Measurements from ENCODE around the gene ZNF492. TPM values are rescaled to one million over a fixed set of nuclear protein-coding genes. Genes with fewer than 3 reads are reported as not detected.

The ZNF492 gene
- total and polyA plus RNA-seq, 2 of the 8 experiments (the other 6 are each of a cell fraction or from before 2014, with no cell fraction given), result not detected

- H3K9ac ChIP-seq (replicated peaks in 1 of 4; ENCODE audit: extremely low read depth in 1 of 4, low read depth in 3 of 4, low read length in 3 of 4), result no peak overlapping the region
- no peaks in the 10 kb centered on the region for H3K23me2 ChIP-seq (ENCODE audit: low read depth, low read length)
- H3K4me3 ChIP-seq (ENCODE audit: extremely low read depth in 1 of 4, insufficient read depth in 2 of 4, low read depth in 3 of 4, low read length in 4 of 4), result no peak overlapping the region
- no peak overlapping the region for H3K56ac ChIP-seq (replicated peaks; ENCODE audit: insufficient read length, low read depth, low read length)
- H4K20me1 ChIP-seq (replicated peaks in 1 of 2; ENCODE audit: control insufficient read depth in 1 of 2, insufficient read depth in 2 of 2, low read length in 2 of 2), result no peaks in the 10 kb centered on the region
- no peak overlapping the region for H3K27ac ChIP-seq (ENCODE audit: low read depth, low read length)
- no peaks in the 10 kb centered on the region for H3K27me3 ChIP-seq (replicated peaks in 1 of 4; ENCODE audit: control insufficient read depth in 3 of 4, extremely low read depth in 1 of 4, insufficient read depth in 3 of 4, low read length in 3 of 4)
- H2BK5ac ChIP-seq (ENCODE audit: low read depth, low read length), result no peak overlapping the region
- H4K91ac ChIP-seq (replicated peaks; ENCODE audit: insufficient read length, low read length), result no peak overlapping the region
- no peaks in the 10 kb centered on the region for H3K36me3 ChIP-seq (ENCODE audit: control insufficient read depth in 2 of 4, insufficient read depth in 4 of 4, low read length in 3 of 4)
- H3K79me2 ChIP-seq (ENCODE audit: control insufficient read depth in 1 of 2, insufficient read depth in 2 of 2, low read length in 2 of 2), result no peaks in the 10 kb centered on the region
- H3K9me3 ChIP-seq (ENCODE audit: insufficient read depth in 2 of 2, low read depth in 1 of 2, low read length in 1 of 2), result peaks cover 60 to 85% of the 10 kb centered on the region in 2 experiments
- H3K14ac ChIP-seq (ENCODE audit: insufficient read length), result no peak overlapping the region
- no peak overlapping the region for H3K23ac ChIP-seq (ENCODE audit: insufficient read length)
- no peak overlapping the region for H2AFZ ChIP-seq (ENCODE audit: low read length)
- H2BK20ac ChIP-seq (ENCODE audit: low read length), result no peak overlapping the region
- H2BK12ac ChIP-seq (ENCODE audit: low read depth, low read length), result no peak overlapping the region
- DNase-seq (ENCODE audit: low read depth in 1 of 2, low spot score in 2 of 2) (no peak), FAIRE-seq (no peak)
- no peak overlapping the region for H2BK120ac ChIP-seq (replicated peaks; ENCODE audit: low read depth, low read length)
- POLR2A ChIA-PET (ENCODE audit: partially characterized antibody), result no interaction called here
- H4K8ac ChIP-seq (ENCODE audit: extremely low read depth, insufficient read depth, low read length), result no peak overlapping the region
- no peak overlapping the region for H2AK5ac ChIP-seq (ENCODE audit: low read depth, low read length)
- CTCF ChIA-PET (ENCODE audit: partially characterized antibody), result no interaction called here
- WGBS, 2 experiments (ENCODE audit: extremely low coverage in 1 of 2, insufficient coverage in 1 of 2, insufficient read length in 1 of 2, insufficient replicate concordance in 2 of 2, low coverage in 1 of 2, low lambda C conversion rate in 2 of 2, missing lambda C conversion rate in 1 of 2), result 97% methylated on average over 7 of the region's 24 CpGs; no CpG with 5 or more reads in 1 of the 2 experiments
- H2BK15ac ChIP-seq (ENCODE audit: low read length), result no peak overlapping the region
- H3K4ac ChIP-seq (replicated peaks; ENCODE audit: insufficient read length, low read depth, low read length), result no peak overlapping the region
- H4K5ac ChIP-seq (ENCODE audit: insufficient read length, low read depth, low read length), result no peak overlapping the region
- no peak overlapping the region for H3K4me2 ChIP-seq (ENCODE audit: insufficient read depth in 1 of 2, low read depth in 2 of 2, low read length in 2 of 2)
- no peaks in the 10 kb centered on the region for H3K4me1 ChIP-seq (replicated peaks in 1 of 4; ENCODE audit: control insufficient read depth in 3 of 4, insufficient read depth in 4 of 4, low read length in 3 of 4)
- no peaks in the 10 kb centered on the region for H3K79me1 ChIP-seq (ENCODE audit: low read depth, low read length)
- H3K18ac ChIP-seq (ENCODE audit: extremely low read depth, low read length), result no peak overlapping the region
- TF ChIP-seq BACH1 (IDR thresholded peaks at IDR 0.05; ENCODE audit: low read length), result no peak
- no peak for TF ChIP-seq TCF12 (IDR thresholded peaks at IDR 0.05; ENCODE audit: low read depth, low read length)
- no peak for TF ChIP-seq TAF1 (IDR thresholded peaks at IDR 0.05; ENCODE audit: low read depth, low read length)
- TF ChIP-seq BRCA1 (IDR thresholded peaks at IDR 0.05; ENCODE audit: low read depth, low read length), result no peak
- no peak for TF ChIP-seq RAD21 (IDR thresholded peaks at IDR 0.05 in 1 of 2, conservative IDR thresholded peaks at IDR 0.05 in 1 of 2; ENCODE audit: low read depth in 2 of 2, low read length in 2 of 2)
- no peak for TF ChIP-seq E2F6 (IDR thresholded peaks at IDR 0.05)
- TF ChIP-seq GTF2F1 (IDR thresholded peaks at IDR 0.05; ENCODE audit: borderline replicate concordance, low read depth, low read length), result no peak
- TF ChIP-seq SIX5 (IDR thresholded peaks at IDR 0.05; ENCODE audit: low read depth, low read length), result no peak
- TF ChIP-seq SIN3A (conservative IDR thresholded peaks at IDR 0.05 in 1 of 2, IDR thresholded peaks at IDR 0.05 in 1 of 2; ENCODE audit: low read depth in 1 of 2, low read length in 2 of 2), result no peak
- no peak for TF ChIP-seq CHD1 (IDR thresholded peaks at IDR 0.05; ENCODE audit: low read depth, low read length)
- no peak for TF ChIP-seq SUZ12 (IDR thresholded peaks at IDR 0.05; ENCODE audit: low read length)
Measured at GRCh38 chr19:22595918-22596341, 38.2 kb upstream of the ZNF492 start.

Data from H1 (cell line).